Right lobe of liver (tissue), 4 donors: ENCODE data around the gene CHAD.

Source experiments
- POLR2A ChIP-seq: fragments of 450-650 bp; IDR thresholded peaks from one replicate; pipeline ENCODE4 v1.6.1; 2017; ENCODE audit warnings: antibody characterized with exemption, mild to moderate bottlenecking
- TF ChIP-seq, protein P1 (sequence below), 4 donors: fragments of 200-600 bp in 3 of 4; fragments of 450-650 bp in 1 of 4; IDR thresholded peaks; one replicate each; pipeline versions ENCODE4 v1.5.1 to v1.8.0; 2016 to 2022; ENCODE audit warnings: antibody characterized with exemption in 4 of 4, mild to moderate bottlenecking in 2 of 4
- donor health status: DM: no; HTN: no; CAD: no.
- donor health status: DM: no; HTN: no; CAD: no.
- donor health status: DM: no; HTN: yes; CAD: no.

DNA sequence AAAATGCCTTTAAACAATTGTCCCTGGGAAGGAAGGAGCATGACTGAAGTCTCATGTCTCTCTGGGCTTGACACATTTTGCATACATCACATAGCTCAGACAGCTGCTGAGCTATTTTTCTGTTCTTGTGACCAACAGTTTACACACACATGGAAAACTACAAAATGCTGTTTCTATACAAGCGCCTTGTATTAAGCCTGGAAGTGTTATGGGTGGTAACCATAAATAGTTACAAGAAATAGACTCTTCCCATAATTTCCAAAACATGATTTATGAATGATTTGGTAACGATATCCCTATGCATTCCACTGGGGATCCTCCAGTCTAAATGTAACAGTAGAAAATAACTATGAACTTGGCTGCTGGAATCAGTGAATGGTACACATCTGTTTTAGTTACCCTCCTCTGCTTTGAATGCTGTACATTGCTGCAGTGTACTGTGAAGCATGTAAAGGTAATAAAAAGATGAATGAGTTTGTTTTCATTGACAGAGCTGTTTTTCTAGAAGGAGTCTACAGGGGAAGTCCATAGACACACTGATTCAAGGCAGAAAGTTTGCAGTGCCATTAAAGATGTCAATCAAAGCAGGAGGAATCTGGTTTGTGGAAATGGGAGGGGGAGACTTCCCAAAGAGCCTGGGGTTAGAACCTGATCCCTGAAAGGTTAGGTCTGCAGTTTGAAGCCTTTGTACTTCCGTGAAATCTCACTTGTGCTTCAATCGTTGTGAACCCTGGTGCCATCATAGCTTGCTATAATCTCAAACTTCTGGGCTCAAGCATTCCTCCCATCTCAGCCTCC lies 37.7 kb downstream of the CHAD start:
- no peak for TF ChIP-seq POLR2A
- TF ChIP-seq, protein P1, sequence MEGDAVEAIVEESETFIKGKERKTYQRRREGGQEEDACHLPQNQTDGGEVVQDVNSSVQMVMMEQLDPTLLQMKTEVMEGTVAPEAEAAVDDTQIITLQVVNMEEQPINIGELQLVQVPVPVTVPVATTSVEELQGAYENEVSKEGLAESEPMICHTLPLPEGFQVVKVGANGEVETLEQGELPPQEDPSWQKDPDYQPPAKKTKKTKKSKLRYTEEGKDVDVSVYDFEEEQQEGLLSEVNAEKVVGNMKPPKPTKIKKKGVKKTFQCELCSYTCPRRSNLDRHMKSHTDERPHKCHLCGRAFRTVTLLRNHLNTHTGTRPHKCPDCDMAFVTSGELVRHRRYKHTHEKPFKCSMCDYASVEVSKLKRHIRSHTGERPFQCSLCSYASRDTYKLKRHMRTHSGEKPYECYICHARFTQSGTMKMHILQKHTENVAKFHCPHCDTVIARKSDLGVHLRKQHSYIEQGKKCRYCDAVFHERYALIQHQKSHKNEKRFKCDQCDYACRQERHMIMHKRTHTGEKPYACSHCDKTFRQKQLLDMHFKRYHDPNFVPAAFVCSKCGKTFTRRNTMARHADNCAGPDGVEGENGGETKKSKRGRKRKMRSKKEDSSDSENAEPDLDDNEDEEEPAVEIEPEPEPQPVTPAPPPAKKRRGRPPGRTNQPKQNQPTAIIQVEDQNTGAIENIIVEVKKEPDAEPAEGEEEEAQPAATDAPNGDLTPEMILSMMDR (IDR thresholded peaks at IDR 0.05) = no peak
